Subcutaneous preadipocyte (primary cell): Measurements from ENCODE around the gene YTHDF1. TPM values are rescaled to one million over a fixed set of nuclear protein-coding genes. Genes with fewer than 3 reads are reported as not detected.

ENCODE experiments used
- small RNA-seq: library from RNA; depleted of rRNA; stranded (forward); fragments of <200 nt; gene quantifications from one replicate; pipeline ENCODE3, GENCODE V24; 2012
- total RNA-seq: library from RNA; depleted of rRNA; stranded (reverse); fragments of >200 nt; gene quantifications from 2 replicates; pipeline ENCODE4 v1.2.3, GENCODE V29; 2012

Gene YTHDF1
- total RNA-seq, result 18.0 and 25.6 TPM in 2 replicates

DNA sequence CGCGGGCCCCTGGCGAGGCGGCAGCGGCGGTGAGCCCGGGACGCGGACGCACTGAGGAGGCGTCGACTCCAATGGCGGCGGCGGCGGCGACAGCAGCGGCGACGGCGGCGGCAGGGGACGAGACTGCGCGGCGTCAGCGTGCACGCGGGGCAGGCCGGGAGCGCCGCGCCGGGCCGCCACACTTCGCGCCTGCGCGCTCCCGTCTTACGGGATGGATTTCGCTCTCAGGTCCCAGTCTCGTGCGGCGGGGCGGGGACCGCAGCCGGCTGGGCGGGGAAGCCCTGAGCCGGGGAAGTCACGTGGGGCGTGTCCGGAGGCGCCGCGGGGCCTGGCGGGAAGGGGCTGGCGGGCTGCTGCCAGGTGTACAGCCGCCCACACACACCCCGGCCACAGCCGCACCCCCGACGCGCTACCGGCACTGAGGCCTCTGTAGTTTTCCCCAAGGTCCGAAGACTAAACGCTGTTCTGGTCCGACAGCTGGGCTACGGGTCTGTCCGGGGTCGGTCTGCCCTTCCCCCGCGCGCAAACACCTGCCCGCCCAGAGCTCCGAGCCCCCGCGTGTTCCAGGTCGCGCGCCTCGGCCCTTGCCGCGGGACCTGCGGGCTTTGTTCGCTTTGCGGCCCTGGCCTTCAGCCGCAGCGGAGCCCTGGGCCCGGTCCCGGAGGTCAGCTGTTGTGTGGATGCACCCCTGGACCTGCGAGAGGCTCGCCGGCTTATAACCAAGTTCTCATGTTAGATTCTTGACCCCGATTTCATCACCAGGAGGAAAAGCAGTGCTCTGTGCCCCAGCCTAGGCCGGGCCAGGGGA is at the start of gene YTHDF1:
YTHDF1 (minus strand) TSS at position 91 of the 808 bp plus-strand sequence. CDS start 239 bp downstream, outside the sequence.

DNA sequence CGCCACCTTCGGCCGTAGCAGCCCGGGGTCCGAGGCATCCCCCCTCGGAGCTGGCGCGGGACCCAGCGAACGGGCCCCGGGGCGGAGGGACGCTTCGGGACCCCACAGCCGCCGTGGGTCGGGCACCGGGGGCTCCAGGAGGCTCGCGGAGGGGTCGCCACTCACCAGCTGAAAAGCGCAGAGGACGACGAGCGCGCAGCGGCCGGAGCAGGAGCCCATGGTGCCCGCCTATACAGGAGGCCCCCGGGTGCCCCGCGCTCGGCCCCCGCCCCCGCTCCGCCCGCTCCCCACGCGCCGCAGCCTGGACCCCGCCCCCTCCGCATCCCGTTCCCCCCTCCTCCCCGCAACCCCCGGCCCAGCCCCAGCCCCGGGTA is 38.3 kb upstream of the YTHDF1 start, which contains the start of gene NKAIN4:
NKAIN4 (minus strand) TSS at position 232 of the 374 bp plus-strand sequence; CDS start at position 219, 13 bp downstream.

GRCh38 chr20:63235399-63235983 is 19.6 kb upstream of the YTHDF1 start, which contains the start of gene BIRC7:
BIRC7 (plus strand) TSS chr20:63235905; CDS start chr20:63236097, 192 bp downstream.

Small RNA genes within 50 kb of the gene (small RNA-seq; reads per million reads assigned to genes)
- not detected for gene MIR124-3
- not detected for gene MIR3196

Other genes with a start within 250 kb of the YTHDF1 start
- gene BHLHE23, start 209.2 kb downstream of the YTHDF1 start, total RNA-seq, result not detected in 2 replicates
- gene BIRC7, start 19.8 kb upstream of the YTHDF1 start, total RNA-seq, result not detected in 2 replicates
- gene NKAIN4, start 38.3 kb upstream of the YTHDF1 start, total RNA-seq, result not detected in 2 replicates
- 51.8 and 63.5 TPM in 2 replicates for gene ARFGAP1, start 56.7 kb upstream of the YTHDF1 start, total RNA-seq
- gene COL20A1, start 77.1 kb upstream of the YTHDF1 start, total RNA-seq, result not detected in 2 replicates
- not detected in 2 replicates for gene CHRNA4, start 145.2 kb upstream of the YTHDF1 start, total RNA-seq